HG03196 (cell line): ENCODE results near the gene EFTUD2.
A peak's percentile ranks its signal among the peaks of the same experiment; 100 is the strongest.

Source experiments
- ATAC-seq: cut with Tn5 transposase; IDR thresholded peaks from one replicate; pipeline ENCODE4 v1.9.1; 2021; ENCODE audit not compliant: unreplicated experiment

Gene EFTUD2

DNA sequence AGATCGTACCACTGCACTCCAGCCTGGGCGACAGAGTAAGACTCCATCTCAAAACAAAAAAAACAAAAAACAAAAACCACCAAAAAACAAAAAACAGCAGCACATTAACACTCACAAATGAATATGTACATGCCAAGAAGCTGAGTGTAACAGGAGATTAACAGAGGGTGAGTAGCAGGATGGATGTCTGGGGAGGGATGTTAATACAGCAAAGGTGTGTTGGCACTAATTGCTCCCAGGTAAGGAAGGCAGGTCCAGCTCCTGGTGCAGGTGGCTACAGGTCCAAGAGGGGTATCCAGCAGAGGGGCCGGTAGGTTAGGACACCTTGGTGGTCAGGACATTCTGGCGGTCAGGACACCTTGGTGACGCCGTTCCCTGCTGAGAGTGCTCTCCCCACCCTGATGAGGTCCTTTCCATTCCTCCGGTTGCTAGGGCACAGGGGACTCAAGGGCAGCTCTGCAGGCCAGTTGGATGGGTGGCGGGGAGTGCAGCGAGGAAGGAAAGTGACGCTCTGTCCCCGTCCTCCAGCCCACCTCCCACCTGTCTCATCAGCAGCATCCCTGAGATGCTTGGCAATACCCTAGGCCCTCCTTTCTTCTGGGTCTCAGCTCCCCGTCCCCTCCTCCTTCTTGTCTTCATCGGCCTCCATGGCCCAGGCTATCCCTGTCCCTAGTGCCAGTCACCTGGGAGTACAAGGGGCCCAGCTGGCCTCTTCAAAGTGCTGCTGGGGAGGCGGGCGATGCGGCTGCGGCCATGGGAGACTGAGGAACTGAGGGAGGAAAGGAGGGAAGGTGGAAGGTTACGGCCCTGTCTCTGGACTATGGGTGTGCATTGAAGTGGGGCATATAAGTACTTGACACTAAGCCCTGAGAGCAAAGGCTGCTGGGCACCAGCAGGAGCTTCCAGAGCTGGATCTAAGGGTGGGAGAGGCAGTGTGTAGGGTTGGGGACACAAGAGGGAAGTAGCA is 26.8 kb upstream of the EFTUD2 start:
- ATAC-seq = no peak

DNA sequence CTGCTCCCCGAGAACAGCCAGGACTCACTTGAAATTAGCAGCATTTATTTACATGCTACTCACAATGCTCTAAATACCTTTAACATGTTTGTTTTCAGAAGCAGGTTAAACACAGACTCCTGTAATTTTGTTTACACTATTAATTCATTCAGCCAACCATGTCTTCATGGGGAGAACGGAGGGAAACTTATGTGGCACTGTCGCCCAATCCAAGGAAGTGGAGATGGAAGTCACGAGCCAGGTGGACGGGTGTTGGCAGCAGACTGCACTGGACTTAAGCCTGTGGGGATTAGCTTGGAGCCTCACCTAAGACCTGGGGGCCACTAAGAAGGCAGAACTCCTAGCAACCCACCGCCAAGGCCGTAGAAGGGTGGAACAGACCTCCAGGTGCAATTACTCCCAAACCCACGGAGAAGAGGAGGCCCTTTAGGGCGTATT is 24.9 kb upstream of the EFTUD2 start:
- no peak for ATAC-seq

DNA sequence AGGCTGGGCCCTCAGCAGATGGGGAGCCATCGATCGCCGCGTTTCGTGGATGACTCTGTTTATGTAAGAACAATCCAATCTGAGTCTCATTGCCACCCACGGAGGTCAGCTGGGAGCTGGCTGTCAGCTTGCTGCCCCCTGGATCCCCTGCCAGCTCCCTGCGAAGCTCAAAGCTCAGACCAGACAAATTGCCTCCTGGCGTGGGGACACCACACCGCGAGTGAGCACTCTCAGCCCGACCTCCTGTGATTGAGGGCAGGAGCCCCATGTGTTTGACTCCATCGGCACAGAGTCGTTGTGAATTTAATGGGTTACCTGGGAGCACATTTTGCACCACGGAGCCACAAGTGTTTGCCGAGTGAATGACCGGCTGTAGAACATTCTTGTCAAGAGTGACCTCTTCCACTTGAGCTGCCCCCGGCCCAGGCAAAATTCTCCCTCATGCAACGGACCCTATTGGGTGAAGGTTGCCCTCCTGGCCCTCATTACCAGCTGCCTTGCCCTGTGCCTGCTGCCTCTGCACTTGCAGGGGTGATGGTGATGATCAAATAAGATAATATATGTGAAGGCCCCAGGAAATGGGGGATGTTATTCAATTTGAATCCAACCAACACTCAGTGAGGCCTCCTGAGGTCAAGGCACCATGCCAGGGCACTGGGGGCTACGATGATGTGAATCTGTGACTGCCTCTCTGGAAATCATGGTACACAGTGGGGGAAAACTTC is 23.7 kb upstream of the EFTUD2 start:
- no peak for ATAC-seq

DNA sequence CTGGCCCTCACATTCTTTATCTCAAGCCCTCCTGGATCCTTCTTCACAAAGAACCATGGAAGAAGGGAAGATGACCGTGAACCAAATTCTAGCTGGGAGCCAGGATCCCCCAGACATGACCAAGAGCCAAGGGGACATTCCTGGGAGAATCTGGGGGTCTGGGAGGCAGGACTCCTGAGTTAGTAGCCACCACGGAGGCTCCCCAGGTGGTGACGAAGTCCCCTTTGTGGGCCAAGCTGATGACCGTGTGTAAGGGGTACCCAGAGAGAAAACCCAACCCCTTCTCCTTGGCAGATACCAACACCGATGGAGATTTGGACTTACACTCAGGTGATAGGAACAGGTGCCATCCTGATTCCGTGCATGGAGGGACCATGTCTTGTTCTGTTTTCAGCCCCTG is 22.9 kb upstream of the EFTUD2 start:
- ATAC-seq = no peak

DNA sequence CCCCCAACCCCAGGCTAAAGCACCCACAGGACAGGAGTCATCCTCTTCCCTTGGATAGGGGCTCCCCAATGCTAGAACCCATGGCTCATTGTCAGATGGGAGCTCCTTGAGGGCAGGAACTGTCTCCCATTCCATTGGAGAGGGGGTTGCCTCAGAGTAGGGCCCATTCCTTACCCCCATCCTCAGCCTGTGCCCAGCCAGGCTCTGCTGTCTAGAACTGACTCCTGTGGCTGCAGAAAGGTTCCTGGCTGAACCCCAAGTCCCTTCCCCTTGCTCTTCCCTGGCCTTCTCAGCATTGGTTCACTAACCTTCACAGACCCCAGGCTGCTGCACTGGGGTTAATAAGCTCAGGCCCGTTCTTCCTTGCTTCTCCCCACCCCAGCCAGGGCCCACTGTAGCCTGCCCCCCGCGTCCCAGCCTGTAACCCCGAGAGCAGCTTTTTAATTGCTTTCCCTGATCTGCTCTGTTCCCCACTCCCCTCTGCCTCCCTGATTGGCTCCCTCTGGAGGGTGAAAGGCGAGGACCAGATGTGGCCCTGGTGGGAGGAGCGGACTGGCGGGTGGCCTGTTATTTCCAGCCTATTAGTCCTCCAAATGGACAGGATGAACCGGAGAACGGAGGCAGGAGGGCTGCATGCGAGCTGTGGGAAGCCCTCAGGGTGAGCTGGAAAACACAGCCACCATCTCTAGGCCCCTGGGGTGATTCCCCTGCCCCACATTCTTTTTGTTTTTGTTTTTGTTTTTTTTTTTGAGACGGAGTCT is 22.1 kb upstream of the EFTUD2 start:
- no peak for ATAC-seq

DNA sequence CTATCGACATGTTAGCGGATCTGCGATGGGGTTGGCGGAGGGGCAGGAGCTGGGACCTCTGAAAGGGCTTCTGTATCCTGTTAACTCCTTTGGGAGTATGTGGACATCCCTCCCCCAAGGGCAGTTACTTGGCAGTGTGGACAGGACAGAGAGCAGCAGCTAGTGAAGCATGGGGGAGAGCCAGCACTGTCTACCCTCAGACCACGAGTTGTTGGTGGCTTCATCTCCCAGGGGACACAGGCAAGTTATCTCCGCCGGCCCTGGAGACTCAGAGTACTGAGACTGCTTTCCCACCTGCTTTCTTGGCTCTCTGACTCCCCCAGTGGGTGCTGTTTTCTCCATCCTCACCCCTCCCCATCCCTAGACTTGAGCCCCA is 21.3 kb upstream of the EFTUD2 start:
- ATAC-seq = no peak

DNA sequence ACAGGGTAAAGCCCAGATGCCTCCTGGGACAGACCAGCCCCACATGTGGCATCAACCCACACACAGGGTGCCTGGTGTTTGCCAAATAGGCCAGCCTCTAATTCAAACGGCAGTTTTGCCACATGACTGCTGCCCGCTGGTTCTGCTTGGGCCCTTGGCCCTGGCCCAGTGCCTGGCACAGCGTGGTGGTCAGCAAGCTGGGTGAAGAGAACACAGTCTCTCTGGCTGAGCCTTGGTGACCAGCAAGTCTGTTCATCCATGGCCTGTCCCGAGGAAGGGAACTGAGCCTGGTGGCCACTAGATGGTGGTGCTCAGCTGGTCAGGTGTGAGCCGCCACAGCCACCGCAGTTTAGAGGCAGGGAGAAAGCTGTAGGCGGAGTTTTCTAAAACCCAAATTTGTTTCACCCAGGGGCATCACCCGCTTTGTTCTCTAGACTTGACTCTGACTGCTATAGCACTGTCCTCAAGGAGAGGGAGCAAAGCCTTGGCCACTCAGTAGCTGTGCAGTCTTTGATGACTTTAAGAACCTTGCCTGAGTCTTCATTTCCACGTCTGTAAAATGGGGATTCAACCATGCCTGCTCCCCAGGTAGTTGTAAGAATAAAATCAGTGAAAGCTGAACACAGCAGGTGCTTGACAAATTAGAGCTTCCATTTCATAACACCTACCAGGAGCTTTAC is 20.8 kb upstream of the EFTUD2 start:
- peak; percentile 70 for ATAC-seq

DNA sequence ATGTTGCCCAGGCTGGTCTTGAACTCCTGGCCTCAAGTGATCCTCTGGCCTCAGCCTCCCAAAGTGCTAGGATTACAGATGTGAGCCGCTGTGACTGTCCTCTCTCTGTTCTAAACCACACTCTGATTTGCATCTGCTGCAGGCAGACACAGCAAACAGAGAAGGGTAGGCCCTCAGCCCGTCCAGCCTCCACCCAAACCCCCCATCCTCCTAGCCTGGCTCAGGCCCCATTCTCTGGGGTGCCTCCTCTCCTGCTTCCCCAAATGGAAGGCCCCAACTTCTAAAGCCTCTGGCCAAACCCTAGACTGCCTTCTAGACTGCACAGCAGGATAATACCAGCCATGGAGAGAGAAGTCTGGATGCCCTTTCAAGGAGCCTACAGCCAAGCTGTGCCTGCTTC is 20.2 kb upstream of the EFTUD2 start:
- no peak for ATAC-seq

DNA sequence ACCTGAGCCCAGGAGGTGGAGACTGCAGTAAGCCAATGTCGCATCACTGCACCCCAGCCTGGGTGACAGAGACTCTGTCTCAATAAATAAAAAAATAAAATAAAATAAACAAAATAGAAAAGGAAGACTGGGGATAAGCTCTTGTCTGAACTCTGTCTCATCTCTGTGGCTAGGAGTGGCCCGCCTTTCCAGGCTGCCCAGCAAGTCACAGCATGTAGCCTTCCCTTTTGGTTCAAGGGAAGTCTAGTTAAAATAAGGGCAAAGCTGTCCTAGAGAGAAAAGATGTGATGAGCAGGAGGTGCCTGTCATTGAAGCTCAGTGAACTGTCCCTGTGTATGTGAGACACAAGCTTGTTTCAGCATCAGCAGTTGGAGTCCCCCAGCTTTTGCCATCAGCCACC is 18.8 kb upstream of the EFTUD2 start:
- ATAC-seq = no peak

DNA sequence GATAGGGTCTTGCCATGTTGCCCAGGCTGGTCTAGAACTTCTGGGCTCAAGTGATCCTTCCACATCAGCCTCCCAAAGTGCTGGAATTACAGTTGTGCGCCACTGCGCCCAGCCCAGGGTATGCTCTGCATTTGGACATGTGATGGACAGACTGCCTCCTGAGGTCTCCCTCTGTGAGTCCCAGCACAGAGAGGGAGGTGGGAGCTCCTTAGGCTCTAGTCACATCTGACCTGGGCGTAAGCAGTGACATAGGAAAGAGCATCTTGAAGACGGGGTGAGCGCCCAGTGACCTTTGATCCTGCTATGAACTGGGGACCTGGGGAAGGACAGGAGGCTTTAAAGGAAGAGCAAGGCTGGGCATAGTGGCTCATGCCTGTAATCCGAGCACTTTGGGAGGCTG is 18.2 kb upstream of the EFTUD2 start:
- ATAC-seq = no peak

DNA sequence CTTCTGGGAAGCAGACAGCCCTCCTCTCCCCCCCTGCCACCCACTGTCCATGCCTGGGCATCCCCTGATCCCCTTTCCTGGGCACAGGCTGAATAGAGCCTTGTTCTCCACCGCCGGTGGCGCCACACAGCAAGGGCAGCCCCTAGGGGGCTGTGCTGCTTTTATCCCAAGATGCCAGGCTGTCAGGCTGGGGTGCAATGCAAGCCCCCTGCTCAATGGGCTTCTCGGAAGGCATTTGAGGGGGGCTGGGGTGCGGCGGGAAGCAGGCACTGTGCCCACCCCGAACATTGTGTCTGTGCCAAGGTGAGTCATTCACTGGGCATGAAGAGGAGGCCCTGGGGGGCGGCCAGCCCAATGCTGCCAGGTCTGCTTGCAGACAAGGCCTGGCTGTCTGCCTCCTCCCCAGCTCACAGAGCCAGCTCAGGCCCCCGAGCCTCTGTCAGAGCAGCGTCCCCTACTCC is 17.6 kb upstream of the EFTUD2 start:
- no peak for ATAC-seq

DNA sequence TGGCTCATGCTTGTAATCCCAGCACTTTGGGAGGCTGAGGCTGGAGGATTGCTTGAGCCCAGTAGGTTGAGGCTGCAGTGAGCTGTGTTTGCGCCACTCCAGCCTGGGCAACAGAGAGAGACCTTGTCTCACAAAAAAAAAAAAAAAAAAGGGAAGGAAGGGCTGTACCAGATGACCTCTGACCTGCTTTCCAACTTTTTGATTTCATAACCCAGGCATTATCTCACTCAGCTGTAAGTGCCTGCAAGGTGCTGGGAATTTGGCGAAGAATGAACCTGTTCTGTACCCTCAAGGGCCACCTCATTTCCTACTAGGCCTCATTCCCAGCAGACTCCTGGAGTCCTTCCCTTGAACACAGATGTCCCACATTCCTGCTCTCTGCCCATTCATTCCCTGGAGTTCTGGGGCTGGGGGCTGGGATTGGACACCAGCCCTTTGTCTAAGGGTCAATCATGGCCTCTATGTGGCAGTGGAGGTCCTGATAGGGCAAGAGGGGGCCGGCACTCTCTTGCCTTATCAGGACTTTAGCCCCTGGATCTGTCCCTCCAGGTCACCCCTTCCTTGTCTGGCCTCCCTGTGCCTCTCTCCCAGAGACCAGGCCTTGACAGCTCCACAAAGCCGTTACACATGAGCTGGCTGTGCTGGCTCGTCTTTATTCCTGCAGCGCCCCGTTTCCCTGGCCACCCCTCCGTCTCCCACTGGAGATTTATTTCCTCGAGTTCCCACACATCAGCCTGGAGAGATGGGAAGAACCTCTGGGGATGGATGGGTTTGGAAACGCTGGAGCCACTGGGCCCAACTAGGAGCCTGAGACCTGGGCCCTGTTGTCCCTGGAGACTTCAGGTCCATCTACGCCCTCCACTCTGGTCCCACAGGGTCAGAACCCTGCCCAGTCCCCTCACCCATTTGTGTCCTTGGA is 16.9 kb upstream of the EFTUD2 start:
- no peak for ATAC-seq

DNA sequence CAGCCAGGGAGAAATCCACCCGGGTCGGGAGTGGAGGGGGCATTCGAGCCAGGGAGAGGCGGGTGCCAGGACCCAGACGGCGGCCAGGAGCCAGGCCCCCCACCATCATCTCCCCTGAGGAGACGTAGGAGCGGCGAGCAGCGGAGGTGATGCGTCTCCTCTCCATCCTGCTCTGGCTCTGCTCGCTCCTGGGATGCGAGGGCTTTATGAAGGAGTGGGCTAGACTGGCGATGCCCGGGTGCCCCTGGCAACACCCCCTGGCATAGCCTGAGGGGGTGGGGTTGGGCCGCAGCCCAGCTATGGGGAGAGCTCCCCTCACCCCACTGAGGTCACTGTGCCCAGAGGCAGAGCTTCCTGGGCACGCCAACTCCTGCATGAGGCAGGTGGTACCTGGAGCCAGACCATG is 16.1 kb upstream of the EFTUD2 start, which contains the start of gene GFAP:
GFAP (minus strand) TSS at position 180 of the 406 bp plus-strand sequence; CDS start at position 166, 14 bp downstream.
- no peak for ATAC-seq

DNA sequence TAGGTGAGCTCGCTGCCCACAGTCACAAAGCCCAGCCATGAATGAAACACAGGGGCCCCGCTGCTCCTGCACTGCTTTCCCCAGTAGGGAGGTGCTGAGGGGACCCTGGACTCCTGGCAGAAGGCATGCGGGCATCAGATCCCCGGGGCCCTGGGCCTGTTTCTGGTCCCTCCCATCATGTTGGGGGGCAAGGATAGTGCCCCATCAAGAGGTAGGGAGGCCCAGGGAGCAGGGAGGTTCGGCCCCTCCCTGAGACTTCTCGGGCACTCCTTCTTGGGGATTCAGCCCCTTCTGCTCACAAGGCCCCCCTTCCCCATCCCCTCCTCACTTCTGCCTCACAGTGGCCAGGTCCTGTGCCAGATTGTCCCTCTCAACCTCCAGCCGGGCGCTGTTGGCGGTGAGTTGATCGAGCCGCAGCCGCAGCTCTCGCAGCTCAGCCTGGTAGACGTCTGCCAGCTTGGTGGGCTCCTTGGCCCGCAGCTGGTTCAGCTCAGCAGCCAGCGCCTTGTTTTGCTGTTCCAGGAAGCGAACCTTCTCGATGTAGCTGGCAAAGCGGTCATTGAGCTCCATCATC is 15.5 kb upstream of the EFTUD2 start:
- ATAC-seq = no peak

DNA sequence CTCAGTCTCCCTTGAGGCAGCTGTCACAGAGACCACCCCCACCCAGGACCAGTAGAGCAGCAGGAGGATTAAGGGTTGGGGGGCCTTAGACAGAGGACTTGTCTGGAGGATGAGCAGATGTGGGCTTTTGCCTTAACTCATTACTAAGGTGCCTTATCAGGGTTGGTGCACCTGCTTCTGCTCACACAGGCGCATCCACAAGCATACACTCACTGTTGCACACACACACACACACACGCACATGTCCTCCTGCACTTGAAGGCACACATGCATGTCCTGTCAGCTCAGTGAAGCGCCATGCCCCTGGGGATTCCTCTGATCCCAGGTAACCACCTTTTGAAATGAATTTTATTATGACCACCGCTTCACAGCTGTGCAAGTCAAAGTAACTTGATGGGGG is 14.9 kb upstream of the EFTUD2 start:
- ATAC-seq = no peak

DNA sequence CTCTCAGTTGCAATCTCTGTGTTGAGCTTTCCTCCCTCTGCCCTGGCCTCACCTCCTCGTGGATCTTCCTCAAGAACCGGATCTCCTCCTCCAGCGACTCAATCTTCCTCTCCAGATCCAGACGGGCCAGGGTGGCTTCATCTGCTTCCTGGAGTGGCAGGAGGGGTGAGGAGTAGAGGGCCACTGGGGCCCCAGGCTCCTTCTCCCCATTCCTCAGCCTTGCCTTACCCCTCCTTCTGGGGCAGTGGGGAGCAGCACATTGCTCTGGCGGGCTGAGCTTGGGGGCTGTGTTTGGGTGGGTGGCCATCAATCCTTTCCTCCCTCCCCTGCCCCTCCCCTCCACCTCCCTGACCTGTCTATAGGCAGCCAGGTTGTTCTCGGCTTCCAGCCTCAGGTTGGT is 14.4 kb upstream of the EFTUD2 start:
- ATAC-seq = no peak

DNA sequence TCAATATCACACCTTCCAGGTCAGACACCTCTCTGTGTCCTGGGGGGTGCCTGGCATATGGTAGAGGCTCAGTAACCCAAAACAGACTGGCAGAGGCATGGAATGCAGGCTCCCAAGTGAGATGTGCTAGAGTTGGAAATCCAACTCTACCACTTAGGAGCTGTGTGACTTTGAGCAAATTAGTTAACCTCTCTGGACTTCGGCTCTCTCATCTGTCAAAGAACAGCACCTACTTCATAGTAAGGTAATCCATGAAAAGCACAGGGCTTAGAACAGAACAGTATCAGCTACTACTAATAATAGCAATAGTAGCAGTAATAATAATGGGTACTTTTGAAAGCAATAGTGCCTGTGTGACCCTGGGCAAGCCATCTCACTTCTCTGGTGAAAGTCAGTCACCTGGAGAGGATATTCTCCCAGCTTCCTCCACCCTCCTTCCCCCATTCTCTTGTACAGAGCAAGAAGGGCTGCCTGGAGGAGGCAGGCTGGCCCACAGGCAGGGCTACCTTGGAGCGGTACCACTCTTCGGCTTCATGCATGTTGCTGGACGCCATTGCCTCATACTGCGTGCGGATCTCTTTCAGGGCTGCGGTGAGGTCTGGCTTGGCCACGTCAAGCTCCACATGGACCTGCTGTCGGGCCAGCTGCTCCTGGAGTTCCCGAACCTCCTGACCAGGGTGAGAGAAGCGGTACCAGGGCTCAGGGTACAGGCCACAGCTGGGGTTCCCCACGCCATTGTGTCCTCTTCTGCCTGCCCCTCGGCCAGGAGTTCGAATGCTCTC is 13.7 kb upstream of the EFTUD2 start:
- no peak for ATAC-seq
